ENCODE results near the gene TEX261. TPM values are rescaled to one million over a fixed set of nuclear protein-coding genes. Genes with fewer than 3 reads are reported as not detected.

Gene TEX261
- total RNA-seq, 4 donors from 2014 or later, result 34.0 to 54.2 (median 38.7) TPM

GRCh38 chr2:70943205-70943871, 51.3 kb downstream of the TEX261 start:
- Histone ChIP-seq H3K27me3 (peaks cover 0 to 6% (median 0%) of the 10 kb centered on the region in 3 donors), H3K4me1 (peaks cover 0 to 4% of the 10 kb centered on the region in 2 donors), H3K36me3 (no peaks in the 10 kb centered on the region), H3K9me3 (no peaks in the 10 kb centered on the region), H3K4me3 (no peak overlapping the region), H3K27ac (no peak overlapping the region)
- intact Hi-C loops (cut with DNase I; ENCODE audit: low total_unique reads), result no loop called here
- TF ChIP-seq CTCF (IDR thresholded peaks at IDR 0.05 in 4 of 5, conservative IDR thresholded peaks at IDR 0.05 in 1 of 5) (no peak), POLR2A (IDR thresholded peaks at IDR 0.05) (no peak)
- no peak for DNase-seq
- in situ Hi-C loops (cut with MboI; ENCODE audit: low sequenced_read_pairs in 4 of 4), result loop anchor here in 3 of 4 donors (10.0 to 25.0 kb wide), 2 partner anchors 79 to 156 kb away; partner anchors contain the start of gene FIGLA (in 1 of the 3)
- no peak for ATAC-seq

GRCh38 chr2:70942396-70943204, 52.1 kb downstream of the TEX261 start:
- H3K36me3 ChIP-seq, result no peaks in the 10 kb centered on the region
- no peaks in the 10 kb centered on the region for H3K9me3 ChIP-seq
- ATAC-seq (no peak), DNase-seq (no peak)
- H3K27ac ChIP-seq, result no peak overlapping the region
- H3K4me3 ChIP-seq, result no peak overlapping the region
- peaks cover 0 to 4% (median 0%) of the 10 kb centered on the region in 3 donors for H3K27me3 ChIP-seq
- TF ChIP-seq CTCF (IDR thresholded peaks at IDR 0.05 in 4 of 5, conservative IDR thresholded peaks at IDR 0.05 in 1 of 5) (no peak), POLR2A (IDR thresholded peaks at IDR 0.05) (no peak)
- in situ Hi-C loops (cut with MboI; ENCODE audit: low sequenced_read_pairs in 4 of 4), result loop anchor here in 3 of 4 donors (10.0 to 25.0 kb wide), 2 partner anchors 78 to 155 kb away; partner anchors contain the start of gene FIGLA (in 1 of the 3)
- intact Hi-C loops (cut with DNase I; ENCODE audit: low total_unique reads), result no loop called here
- no peaks in the 10 kb centered on the region for H3K4me1 ChIP-seq

GRCh38 chr2:70941701-70942100, 53.0 kb downstream of the TEX261 start:
- no peaks in the 10 kb centered on the region for H3K27me3 ChIP-seq
- intact Hi-C loops (cut with DNase I; ENCODE audit: low total_unique reads), result no loop called here
- DNase-seq, result no peak

GRCh38 chr2:70941186-70941585, 53.5 kb downstream of the TEX261 start:
- TF ChIP-seq POLR2A (IDR thresholded peaks at IDR 0.05), result no peak
- TF ChIP-seq CTCF (IDR thresholded peaks at IDR 0.05 in 4 of 5, conservative IDR thresholded peaks at IDR 0.05 in 1 of 5), result no peak
- ATAC-seq (no peak), DNase-seq (no peak)
- no peaks in the 10 kb centered on the region for H3K36me3 ChIP-seq
- in situ Hi-C loops (cut with MboI; ENCODE audit: low sequenced_read_pairs in 4 of 4) (loop anchor here in 3 of 4 donors (10.0 to 25.0 kb wide), 2 partner anchors 76 to 154 kb away; partner anchors contain the start of gene FIGLA (in 1 of the 3)), intact Hi-C loops (cut with DNase I; ENCODE audit: low total_unique reads) (no loop called here)
- H3K4me1 ChIP-seq, result no peaks in the 10 kb centered on the region
- no peak overlapping the region for H3K4me3 ChIP-seq
- H3K27ac ChIP-seq, result no peak overlapping the region
- no peaks in the 10 kb centered on the region for H3K27me3 ChIP-seq
- H3K9me3 ChIP-seq, result no peaks in the 10 kb centered on the region

More at GRCh38 chr2:70941701-70942100, 53.0 kb downstream of the TEX261 start:
- no peaks in the 10 kb centered on the region for H3K9me3 ChIP-seq
- no peak overlapping the region for H3K27ac ChIP-seq
- H3K36me3 ChIP-seq, result no peaks in the 10 kb centered on the region
- no peak overlapping the region for H3K4me3 ChIP-seq
- in situ Hi-C loops (cut with MboI; ENCODE audit: low sequenced_read_pairs in 4 of 4), result loop anchor here in 3 of 4 donors (10.0 to 25.0 kb wide), 2 partner anchors 77 to 154 kb away; partner anchors contain the start of gene FIGLA (in 1 of the 3)
- ATAC-seq, result no peak
- no peak for TF ChIP-seq POLR2A (IDR thresholded peaks at IDR 0.05)
- TF ChIP-seq CTCF (IDR thresholded peaks at IDR 0.05 in 4 of 5, conservative IDR thresholded peaks at IDR 0.05 in 1 of 5), result no peak
- no peaks in the 10 kb centered on the region for H3K4me1 ChIP-seq
